Brain microvascular endothelial cell (primary cell): Measurements from ENCODE around the gene RASAL2.

Source experiments
- DNase-seq: peaks from one replicate; pipeline ENCODE4 v3.0.0-alpha.2; 2020
- H3K27ac ChIP-seq: fragments of 250-450 bp; sonication (Bioruptor Pico); 2 replicates; pipeline ENCODE4 v1.5.1; 2020; ENCODE audit warnings: mild to moderate bottlenecking, moderate library complexity
- H3K27me3 ChIP-seq: fragments of 250-450 bp; sonication (Bioruptor Pico); replicated peaks from 2 replicates; pipeline ENCODE4 v1.5.1; 2020; ENCODE audit warnings: mild to moderate bottlenecking
- H3K36me3 ChIP-seq: fragments of 250-450 bp; sonication (Bioruptor Pico); replicated peaks from 2 replicates; pipeline ENCODE4 v1.5.1; 2020; ENCODE audit warnings: mild to moderate bottlenecking
- H3K4me3 ChIP-seq: 2 replicates; pipeline ENCODE4 v1.5.1; 2011; ENCODE audit warnings: low read depth, mild to moderate bottlenecking, control low read depth, low read length, moderate library complexity
- in situ Hi-C: cut with HindIII; loops from 2 replicates; pipeline ENCODE4 v1.10.0; 2017; ENCODE audit warnings: low sequenced_read_pairs, low pct_ligation_motif_present
- TF ChIP-seq, protein P1 (sequence below): IDR thresholded peaks from 2 replicates; pipeline ENCODE4 v1.5.1; 2011; ENCODE audit warnings: low read depth, mild to moderate bottlenecking, moderate library complexity, low read length, control low read depth, inconsistent platforms; ENCODE audit errors: missing control alignments

The RASAL2 gene

DNA sequence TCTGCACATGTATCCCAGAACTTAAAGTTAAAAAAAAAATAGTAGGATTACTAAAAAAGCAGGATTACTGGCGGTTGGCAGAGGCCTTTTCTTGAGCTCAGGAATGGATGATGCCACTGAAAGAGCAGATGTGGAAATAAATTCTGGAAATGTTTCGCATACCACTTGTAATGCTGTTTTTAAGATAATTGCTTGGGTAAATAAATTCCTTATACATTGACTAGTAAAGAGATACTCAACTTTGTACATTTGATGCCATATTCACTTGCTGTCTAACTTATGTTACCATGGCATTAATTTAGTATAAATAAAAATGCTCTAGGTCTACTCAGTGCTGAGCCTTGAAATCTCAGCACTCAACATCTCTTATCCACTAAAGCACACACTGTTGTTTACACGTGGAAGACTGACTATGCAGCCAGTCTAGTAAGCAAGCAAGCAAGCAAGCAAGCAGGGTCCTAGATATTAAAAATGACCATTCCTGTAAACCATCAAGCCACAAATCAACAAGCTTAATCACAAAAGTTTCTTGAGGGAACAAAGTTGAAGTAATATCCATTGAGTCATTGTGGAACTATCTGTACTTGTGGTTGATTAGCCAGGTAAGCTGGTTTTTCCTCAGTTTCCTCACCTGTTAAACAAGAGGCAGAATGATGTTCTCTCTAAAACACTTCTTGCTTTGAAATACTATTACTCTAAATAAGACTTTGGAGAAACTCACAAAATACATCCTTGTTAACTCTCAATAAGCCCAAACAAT is 1.7 kb upstream of the RASAL2 start:
- no peak overlapping the region for H3K4me3 ChIP-seq

DNA sequence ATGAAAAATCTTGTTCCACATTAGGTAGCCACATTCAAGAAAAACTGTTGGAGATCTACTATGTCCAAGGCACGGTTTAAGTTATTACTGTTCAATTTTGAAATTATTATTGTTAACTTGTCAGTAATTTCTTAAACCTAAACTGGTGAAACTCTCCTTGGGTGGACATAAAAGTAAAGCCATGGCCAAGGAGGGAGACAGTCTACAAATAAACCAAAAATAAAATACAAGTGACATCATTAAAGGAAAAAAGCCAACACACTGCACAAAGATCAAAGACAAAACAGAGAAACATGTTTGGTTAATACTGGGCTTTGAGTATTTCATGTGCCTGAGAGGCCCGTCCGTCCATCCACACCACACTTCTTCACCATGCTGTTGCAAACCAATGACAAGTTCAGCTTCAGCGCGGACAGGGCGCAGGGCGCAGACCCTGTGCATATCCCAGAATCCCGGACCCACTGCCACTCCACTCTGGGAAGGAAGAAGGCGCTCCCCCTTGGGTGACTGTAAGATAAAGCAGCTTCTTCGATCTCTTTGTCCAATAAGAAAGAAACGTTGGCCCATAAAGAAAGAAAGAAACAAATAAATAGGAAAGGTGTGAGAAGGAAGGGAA is 918 bp upstream of the RASAL2 start:
- Histone ChIP-seq H3K27ac (peak overlapping the region; percentile 94), H3K36me3 (no peaks in the 10 kb centered on the region), H3K27me3 (no peaks in the 10 kb centered on the region), H3K4me3 (peak overlapping the region; percentile 89)
- TF ChIP-seq, protein P1, sequence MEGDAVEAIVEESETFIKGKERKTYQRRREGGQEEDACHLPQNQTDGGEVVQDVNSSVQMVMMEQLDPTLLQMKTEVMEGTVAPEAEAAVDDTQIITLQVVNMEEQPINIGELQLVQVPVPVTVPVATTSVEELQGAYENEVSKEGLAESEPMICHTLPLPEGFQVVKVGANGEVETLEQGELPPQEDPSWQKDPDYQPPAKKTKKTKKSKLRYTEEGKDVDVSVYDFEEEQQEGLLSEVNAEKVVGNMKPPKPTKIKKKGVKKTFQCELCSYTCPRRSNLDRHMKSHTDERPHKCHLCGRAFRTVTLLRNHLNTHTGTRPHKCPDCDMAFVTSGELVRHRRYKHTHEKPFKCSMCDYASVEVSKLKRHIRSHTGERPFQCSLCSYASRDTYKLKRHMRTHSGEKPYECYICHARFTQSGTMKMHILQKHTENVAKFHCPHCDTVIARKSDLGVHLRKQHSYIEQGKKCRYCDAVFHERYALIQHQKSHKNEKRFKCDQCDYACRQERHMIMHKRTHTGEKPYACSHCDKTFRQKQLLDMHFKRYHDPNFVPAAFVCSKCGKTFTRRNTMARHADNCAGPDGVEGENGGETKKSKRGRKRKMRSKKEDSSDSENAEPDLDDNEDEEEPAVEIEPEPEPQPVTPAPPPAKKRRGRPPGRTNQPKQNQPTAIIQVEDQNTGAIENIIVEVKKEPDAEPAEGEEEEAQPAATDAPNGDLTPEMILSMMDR: peak; percentile 36
- DNase-seq: no peak
- in situ Hi-C loops: no loop called here

More for the DNA sequence above, 1.7 kb upstream of the RASAL2 start:
- H3K27ac ChIP-seq: no peak overlapping the region
- DNase-seq: no peak
- H3K36me3 ChIP-seq: no peaks in the 10 kb centered on the region
- TF ChIP-seq, protein P1: no peak
- no peaks in the 10 kb centered on the region for H3K27me3 ChIP-seq
- in situ Hi-C loops: no loop called here

DNA sequence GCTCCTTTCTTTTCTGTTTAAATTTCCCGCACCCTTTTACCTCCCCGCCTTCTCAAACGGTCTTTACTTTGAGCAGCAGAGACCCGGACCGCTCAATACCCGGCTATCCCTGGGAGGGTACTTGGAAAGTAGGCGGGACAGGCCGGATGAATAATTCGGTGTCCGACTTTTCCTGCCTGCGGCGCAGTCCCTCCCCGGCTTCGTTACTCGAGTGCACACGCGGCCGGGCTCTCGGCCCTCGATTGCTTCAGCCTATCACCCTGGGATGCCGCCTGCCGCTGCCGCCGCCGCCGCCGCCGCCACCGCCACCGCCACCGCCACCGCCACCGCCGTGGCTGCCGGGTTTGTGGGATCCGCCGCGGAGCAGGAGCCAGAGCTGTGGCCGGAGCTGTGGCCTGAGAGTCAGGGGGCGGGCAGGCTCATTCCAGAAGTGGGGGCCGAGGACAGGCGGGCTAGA is 382 bp upstream of the RASAL2 start:
- TF ChIP-seq, protein P1: no peak
- H3K27me3 ChIP-seq: no peaks in the 10 kb centered on the region
- H3K36me3 ChIP-seq: no peaks in the 10 kb centered on the region
- H3K4me3 ChIP-seq: peak overlapping the region; percentile 89
- in situ Hi-C loops: no loop called here
- peak overlapping the region; percentile 94 for H3K27ac ChIP-seq
- DNase-seq: peak; percentile 98

DNA sequence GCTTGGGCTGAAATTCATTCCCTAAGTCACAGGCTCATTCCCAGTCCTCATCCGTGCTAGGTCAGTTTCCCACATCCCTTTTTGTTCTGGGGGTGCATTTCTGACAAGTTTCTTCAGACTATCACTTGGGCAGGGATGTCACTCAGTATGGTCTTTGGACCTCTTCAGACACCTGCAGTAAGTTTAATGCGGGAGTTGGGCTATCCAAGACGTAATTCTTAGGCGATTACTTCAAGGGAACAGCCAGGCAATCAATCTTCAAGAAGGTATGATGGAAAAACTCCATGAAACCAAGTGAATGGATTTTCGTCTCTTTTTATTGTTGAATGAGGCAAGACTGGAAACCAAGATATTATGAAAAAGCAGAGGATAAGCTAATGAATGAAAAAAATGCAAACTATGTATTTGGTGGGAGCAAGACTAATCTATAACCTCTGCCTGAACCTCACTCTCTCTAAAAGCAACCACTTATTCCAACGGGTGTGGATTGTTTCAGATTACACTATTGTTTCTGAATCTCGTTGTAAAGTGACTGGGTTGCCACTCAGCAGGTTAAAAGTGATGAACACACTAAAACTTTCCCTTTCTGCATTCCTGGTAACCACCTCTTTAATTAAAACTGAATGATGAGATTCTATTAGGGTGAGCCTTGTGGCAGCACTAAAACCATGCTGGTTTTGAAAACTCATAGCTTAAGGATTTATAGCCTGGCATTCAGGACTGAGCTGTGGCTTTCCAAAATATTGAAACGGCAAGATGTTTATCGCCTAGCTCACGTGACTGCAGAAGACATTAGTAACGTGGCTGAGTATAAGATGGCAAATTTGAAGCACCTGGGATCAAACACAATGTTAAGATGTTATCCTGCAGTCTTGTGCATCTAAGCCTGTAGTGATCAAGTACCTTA is 1.1 kb downstream of the RASAL2 start:
- in situ Hi-C loops: no loop called here
- peak; percentile 35 for DNase-seq
- Histone ChIP-seq H3K27me3 (no peaks in the 10 kb centered on the region), H3K27ac (peak overlapping the region; percentile 94), H3K4me3 (peak overlapping the region; percentile 89), H3K36me3 (no peaks in the 10 kb centered on the region)
- TF ChIP-seq, protein P1: no peak

DNA sequence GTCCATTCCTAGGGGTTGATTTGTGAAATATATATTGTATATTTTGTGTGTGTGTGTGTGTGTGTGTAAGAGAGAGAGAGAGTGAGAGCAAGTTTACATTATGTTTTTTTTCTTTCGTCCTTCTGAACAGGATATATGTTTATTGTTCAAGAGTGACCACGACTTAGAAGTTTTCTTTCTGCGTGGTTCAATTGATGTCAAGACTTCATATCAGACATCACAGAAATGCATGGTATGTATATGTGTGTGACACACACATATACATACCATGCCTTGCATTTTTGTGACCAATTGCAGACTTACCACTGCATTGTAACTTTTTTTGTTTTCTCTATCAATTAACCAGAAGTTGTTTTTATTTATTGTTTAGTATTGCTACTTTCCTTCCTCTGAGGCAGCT is 2.5 kb downstream of the RASAL2 start:
- peak overlapping the region; percentile 94 for H3K27ac ChIP-seq
- in situ Hi-C loops: no loop called here
- H3K27me3 ChIP-seq: no peaks in the 10 kb centered on the region
- H3K36me3 ChIP-seq: no peaks in the 10 kb centered on the region
- peak overlapping the region; percentile 89 for H3K4me3 ChIP-seq
- TF ChIP-seq, protein P1: no peak
- no peak for DNase-seq
